Cardiac muscle cell (in vitro differentiated cells and primary cell): ENCODE results near the gene MED12L. TPM values are rescaled to one million over a fixed set of nuclear protein-coding genes. Genes with fewer than 3 reads are reported as not detected.

ENCODE experiments used
- DNase-seq, 2 donors: peaks; one replicate each; pipeline versions ENCODE4 v3.0.0 to v3.0.0-alpha.2; 2010 to 2017; ENCODE audit warnings: low read depth in 1 of 2, low spot score in 1 of 2
- H3K27ac ChIP-seq: fragments of 200-600 bp; sonication (generic); 2 replicates; pipeline ENCODE4 v1.5.1; 2016
- H3K27me3 ChIP-seq: fragments of 200-600 bp; sonication (generic); 2 replicates; pipeline ENCODE4 v1.6.0; 2016; ENCODE audit warnings: control low read depth
- H3K36me3 ChIP-seq: fragments of 200-600 bp; sonication (generic); 2 replicates; pipeline ENCODE4 v1.5.1; 2016; ENCODE audit warnings: control low read depth
- H3K4me1 ChIP-seq: fragments of 200-600 bp; sonication (generic); 2 replicates; pipeline ENCODE4 v1.8.1; 2017; ENCODE audit warnings: low read depth, mild to moderate bottlenecking, mixed run types
- H3K4me3 ChIP-seq: fragments of 200-600 bp; sonication (generic); 2 replicates; pipeline ENCODE4 v1.5.1; 2016; ENCODE audit warnings: mild to moderate bottlenecking
- H3K9me3 ChIP-seq: fragments of 200-600 bp; sonication (generic); 2 replicates; pipeline ENCODE4 v1.5.1; 2017; ENCODE audit warnings: low read depth, mild to moderate bottlenecking, control low read depth
- CTCF ChIP-seq: IDR thresholded peaks from 2 replicates; pipeline ENCODE4 v1.5.1; 2012; ENCODE audit warnings: low read depth, mild to moderate bottlenecking, low read length
- polyA plus RNA-seq: library from polyadenylated mRNA; unstranded; fragments of >200 nt; fragmentation: Nextera tagmentation; extraction: Ambion mirVana; gene quantifications from 2 replicates; pipeline ENCODE4 v1.2.1, GENCODE V29; 2016
- total RNA-seq: library from RNA; depleted of rRNA; stranded (reverse); fragments of >200 nt; gene quantifications from 2 replicates; pipeline ENCODE4 v1.2.3, GENCODE V29; 2016

Gene MED12L
- total and polyA plus RNA-seq, 2 experiments from 2014 or later, result 1.9 to 6.9 TPM

- no peak for DNase-seq
These were observed 231.0 kb downstream of the MED12L start, which contains the start of gene GPR87 for GRCh38 chr3:151316267-151316991. GPR87 (minus strand) TSS chr3:151316820; CDS start chr3:151300100, 16,720 bp downstream.

GRCh38 chr3:151318313-151318712 is 232.8 kb downstream of the MED12L start:
- DNase-seq, result no peak
- Histone ChIP-seq H3K4me3 (no peak overlapping the region), H3K27ac (no peak overlapping the region), H3K27me3 (no peaks in the 10 kb centered on the region), H3K9me3 (no peaks in the 10 kb centered on the region), H3K36me3 (no peaks in the 10 kb centered on the region), H3K4me1 (no peaks in the 10 kb centered on the region)
- TF ChIP-seq CTCF, result no peak

More at GRCh38 chr3:151316267-151316991, 231.0 kb downstream of the MED12L start, which contains the start of gene GPR87:
- Histone ChIP-seq H3K4me3 (no peak within 1 kb of the TSS), H3K9me3 (no peaks in the 10 kb centered on the region), H3K36me3 (no peaks in the 10 kb centered on the region), H3K27me3 (no peaks in the 10 kb centered on the region), H3K4me1 (peaks cover 3% of the 10 kb centered on the region), H3K27ac (no peak within 1 kb of the TSS)
- TF ChIP-seq CTCF, result no peak

- Histone ChIP-seq H3K9me3 (no peaks in the 10 kb centered on the region), H3K27ac (no peak overlapping the region)
These were observed 233.5 kb downstream of the MED12L start for GRCh38 chr3:151318991-151319390.

GRCh38 chr3:151319628-151320027 is 234.2 kb downstream of the MED12L start:
- H3K27me3 ChIP-seq, result no peaks in the 10 kb centered on the region
- DNase-seq, result no peak
- no peak overlapping the region for H3K4me3 ChIP-seq
- no peaks in the 10 kb centered on the region for H3K9me3 ChIP-seq
- TF ChIP-seq CTCF, result no peak
- H3K27ac ChIP-seq, result no peak overlapping the region
- no peaks in the 10 kb centered on the region for H3K36me3 ChIP-seq
- H3K4me1 ChIP-seq, result no peaks in the 10 kb centered on the region

More at GRCh38 chr3:151318991-151319390, 233.5 kb downstream of the MED12L start:
- Histone ChIP-seq H3K27me3 (no peaks in the 10 kb centered on the region), H3K4me1 (no peaks in the 10 kb centered on the region), H3K4me3 (no peak overlapping the region), H3K36me3 (no peaks in the 10 kb centered on the region)
- TF ChIP-seq CTCF, result no peak
- DNase-seq, result no peak

GRCh38 chr3:151320131-151320530 is 234.7 kb downstream of the MED12L start:
- Histone ChIP-seq H3K4me1 (no peaks in the 10 kb centered on the region), H3K9me3 (no peaks in the 10 kb centered on the region), H3K36me3 (no peaks in the 10 kb centered on the region), H3K27me3 (no peaks in the 10 kb centered on the region), H3K27ac (no peak overlapping the region), H3K4me3 (no peak overlapping the region)
- no peak for DNase-seq
- TF ChIP-seq CTCF, result no peak
